HG03108 (cell line): ENCODE results near the gene MAD1L1.
A peak's percentile ranks its signal among the peaks of the same experiment; 100 is the strongest.

ENCODE experiments used
- ATAC-seq: cut with Tn5 transposase; IDR thresholded peaks from one replicate; pipeline ENCODE4 v1.9.1; 2021; ENCODE audit warnings: moderate library complexity; ENCODE audit not compliant: unreplicated experiment

MAD1L1 gene

GRCh38 chr7:2258661-2259365 lies 26.1 kb upstream of the MAD1L1 start:
- peak; percentile 68 for ATAC-seq

GRCh38 chr7:2257651-2258050 lies 24.9 kb upstream of the MAD1L1 start:
- ATAC-seq, result no peak

GRCh38 chr7:2257046-2257551 lies 24.4 kb upstream of the MAD1L1 start:
- no peak for ATAC-seq

DNA sequence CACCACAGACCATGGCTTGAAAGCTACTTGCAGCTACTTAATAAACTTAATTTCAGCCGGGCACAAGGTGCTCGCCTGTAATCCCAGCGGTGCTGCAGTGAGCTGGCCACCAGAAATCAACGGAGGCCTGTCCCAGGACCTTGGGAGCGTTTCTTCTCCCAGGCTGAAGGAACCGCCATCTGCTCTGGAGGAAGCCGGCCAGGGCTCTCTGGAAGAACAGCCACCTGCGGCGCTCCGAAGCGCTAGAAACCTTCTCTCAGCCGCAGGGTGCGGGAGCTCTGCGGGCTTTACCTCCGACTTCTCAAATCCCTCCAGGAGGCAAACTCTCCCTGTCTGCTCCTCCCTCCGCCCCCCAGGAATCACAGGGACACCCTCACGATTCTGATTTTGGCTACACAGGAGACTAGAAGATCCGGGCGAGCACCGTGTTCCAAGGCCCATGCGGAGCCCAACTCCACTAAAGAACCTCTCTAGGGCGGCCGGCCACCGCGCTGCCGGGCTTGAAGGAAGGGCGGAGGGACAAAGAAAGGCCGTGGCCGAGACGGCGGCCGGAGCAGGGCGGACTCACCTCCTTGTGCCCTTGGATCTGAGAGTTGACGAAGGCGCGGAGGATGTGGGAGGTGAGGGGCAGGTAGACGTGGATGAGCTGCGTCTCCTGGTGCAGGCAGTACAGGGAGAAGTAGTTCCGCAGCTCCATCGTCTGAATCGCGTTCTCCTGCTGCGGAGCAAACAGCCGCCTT lies 23.7 kb upstream of the MAD1L1 start:
- no peak for ATAC-seq

DNA sequence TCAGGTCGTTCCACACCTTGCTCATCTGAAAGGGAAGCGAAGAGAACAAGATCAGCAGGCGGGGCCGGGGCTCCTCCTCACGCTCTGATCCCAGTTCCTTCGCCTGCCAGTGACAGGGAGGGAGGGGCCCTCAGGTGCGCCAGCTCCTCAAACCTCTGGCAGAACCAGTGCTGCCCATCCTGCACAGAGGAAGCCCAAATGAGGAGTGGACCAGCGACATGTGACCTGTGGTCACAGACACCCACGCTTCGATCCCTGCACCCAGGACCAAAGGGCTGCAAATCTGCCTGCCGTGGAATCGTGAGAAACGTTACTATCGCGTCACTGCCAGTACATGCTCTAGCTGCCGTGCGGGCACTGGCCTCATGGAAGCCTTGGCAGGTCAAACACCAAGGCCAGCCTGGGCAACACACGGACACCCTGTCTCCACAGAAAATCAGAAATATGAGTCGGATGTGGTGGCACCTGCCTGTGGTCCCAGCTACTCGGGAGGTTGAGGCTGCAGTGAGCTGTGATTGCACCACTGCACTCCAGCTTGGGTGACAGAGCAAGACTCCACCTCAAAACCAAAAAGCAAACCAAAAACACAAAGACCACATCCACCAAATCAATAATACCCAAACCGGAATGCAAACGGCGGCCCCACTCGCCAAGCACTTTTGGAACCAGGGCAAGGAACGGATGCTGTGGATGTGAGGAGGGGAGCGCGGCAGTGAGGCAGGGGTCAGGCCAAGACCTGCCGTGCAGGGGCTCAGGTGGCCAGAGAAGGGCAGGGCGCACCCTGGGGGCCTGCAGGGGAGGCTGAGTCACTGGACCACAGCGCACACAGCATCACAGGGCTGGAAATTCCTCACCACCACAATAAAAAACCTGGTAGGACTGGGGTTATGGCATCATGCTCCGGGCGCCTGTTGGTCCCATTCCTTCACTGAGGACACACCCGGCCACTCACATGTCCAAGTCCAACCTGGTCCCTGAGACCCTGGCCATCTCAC lies 22.7 kb upstream of the MAD1L1 start:
- no peak for ATAC-seq

DNA sequence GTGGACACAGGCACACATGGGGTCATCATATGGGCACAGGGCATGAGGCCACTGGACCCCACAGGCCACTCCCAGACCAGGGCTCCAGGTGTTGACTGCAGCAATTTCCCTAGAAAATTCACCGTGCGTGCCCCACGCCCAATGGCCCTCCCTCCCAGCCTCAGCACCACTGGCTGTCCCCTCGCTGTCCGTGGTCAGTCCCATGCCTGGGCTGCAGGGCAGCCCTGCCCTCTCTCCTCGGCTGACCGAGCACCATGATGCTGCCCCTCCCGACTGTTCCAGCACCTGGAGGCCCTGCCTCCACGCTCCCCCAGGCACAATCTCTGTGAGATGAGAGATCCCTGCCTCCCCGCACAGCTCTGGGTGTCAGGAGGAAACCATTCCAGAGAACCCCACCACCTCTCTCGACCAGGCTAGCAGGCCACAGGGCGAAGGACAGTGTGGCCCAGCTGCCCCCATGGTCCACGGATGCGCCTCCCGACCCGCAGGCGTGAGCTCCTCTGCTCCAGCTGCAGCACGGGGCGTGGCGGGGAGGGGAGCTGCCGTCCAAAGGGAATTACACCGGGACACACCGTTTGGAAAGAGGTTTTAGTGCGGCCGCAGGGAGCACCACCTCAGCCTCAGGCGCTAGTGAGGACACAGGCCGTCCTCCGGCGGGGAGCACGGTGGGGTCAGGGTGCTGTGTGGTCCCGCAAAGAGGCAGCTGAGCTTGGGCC lies 21.8 kb upstream of the MAD1L1 start:
- ATAC-seq, result no peak

DNA sequence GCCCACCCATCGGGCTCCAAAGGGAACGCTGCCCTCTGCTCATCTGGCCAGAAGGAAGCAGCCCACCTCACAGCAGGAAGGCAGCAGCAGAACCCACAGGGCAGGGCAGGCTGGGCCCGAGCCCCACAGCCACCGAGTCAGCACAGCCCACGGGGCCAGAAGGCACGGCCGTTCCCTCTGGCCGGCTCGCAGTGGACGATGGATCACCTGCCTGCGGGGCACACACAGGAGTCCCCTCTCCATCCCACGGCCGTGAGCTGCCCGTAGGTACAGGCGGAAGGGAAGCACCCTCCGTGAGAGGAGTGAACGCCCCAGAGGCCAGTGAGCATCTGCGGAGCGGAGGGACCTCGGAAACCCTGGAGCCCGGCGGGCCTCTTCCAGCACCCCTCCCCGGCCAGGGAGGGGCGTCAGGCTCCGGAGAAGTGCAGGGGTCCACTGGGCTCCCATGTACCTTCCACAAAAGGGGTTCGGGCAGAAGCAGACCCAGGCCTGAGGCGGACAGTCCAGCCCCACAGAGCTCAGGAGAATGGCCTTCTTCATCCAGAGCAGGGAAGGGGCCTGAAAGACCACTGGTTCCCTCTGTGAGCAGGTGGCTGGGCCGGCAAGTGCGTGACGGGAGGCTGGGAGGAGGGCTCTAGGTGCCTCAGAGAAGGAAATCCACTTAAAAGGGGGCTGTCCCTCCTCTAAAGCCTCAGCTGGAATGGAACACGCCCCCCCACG lies 20.9 kb upstream of the MAD1L1 start:
- no peak for ATAC-seq

GRCh38 chr7:2253021-2253420 lies 20.3 kb upstream of the MAD1L1 start:
- ATAC-seq, result no peak

- ATAC-seq, result no peak
These were observed 19.4 kb upstream of the MAD1L1 start for GRCh38 chr7:2251841-2252771.

DNA sequence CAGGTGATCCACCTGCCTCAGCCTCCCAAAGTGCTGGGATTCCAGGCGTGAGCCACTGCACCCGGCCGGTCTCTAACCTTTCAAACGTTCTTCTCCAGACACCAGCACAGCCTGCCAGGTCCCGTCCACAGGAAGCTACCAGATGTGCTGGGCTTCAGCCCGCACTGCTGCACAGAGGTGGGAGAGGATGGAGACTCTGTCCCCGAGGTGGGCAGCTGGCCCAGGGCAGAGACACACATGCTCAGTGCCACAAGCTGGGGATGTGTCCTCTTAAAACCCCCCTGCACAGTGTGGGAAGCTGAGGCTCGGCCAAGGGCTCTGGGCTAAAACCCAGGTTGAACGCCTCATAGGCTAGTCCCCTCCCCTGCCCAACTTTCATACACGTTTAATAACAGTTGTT lies 18.6 kb upstream of the MAD1L1 start:
- no peak for ATAC-seq

GRCh38 chr7:2249744-2250323 lies 17.1 kb upstream of the MAD1L1 start:
- ATAC-seq, result no peak

DNA sequence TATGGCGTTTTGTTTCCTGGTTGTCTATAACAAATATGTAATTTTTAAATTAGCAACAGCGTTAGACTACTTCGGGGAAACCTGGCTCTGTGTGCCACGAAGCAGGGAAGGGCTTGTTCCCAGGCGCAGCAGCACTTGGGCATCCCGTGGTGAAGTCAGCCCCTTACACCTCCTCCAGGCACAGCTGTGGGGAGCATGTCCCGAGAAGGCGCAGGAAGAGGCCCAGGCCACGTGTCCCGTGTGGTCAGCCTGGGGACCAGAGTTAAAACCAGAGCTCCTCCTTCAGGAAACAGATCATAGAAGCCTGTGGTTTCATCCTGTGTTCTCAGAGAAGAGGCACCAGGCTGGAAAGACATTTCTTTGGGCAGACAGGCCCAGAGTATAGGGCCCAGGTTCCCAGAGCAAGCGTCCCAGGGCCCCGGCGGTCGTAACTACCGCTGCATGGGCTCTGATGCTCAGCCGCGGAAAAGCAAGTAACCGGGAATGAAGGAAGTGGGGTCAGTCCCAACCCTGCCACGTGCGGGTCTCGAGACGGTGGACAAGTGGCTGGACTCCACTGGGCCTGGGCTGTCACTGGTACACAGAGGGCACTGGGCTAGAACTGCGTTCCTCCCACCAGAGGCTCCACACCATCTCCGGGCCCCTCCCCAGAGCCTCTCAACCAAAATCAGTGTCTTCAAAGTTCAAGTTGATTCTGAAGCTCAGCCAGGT lies 16.4 kb upstream of the MAD1L1 start:
- ATAC-seq, result peak; percentile 70

DNA sequence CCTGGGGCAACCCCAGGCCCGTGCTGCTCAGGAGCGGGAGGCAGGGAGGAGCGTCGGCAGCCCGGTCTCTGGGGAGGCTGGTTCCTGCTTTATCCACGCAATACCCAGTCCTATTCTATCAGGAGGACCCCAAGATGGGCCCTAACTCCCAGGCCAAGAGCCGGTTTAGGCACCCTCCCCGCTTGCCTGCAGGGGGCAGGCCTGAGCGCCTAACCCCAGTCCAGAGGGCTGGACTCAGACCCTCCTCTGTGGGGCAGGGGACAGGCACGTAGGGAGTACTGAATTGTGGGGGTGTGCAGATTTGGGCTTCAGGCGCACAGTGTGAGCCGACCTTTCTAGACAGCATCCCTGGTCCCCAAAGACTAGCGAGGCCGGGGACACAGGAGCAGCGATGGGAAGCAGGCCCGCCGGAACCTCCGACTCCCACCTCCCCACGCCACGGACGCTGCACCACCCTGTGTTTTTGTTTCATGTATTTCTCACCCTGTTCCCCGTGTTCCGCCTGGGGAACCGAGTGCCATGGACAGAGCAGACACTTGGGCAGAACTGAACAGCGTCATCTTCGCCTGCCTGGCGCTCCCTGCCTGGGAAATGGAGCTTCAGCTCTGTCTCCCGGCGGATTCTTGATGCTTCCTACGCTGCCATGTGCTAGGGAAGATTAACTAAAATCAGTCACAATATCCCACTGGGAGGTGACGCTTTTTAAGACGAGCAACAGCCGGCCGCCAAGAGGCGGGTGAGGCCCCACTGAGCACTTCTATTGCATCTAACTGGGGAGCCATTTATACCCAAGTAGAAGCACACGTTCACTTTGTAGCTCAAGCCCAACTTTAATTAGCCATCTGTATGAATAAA lies 14.6 kb upstream of the MAD1L1 start:
- ATAC-seq, result no peak

- ATAC-seq, result no peak
These were observed 13.3 kb upstream of the MAD1L1 start for GRCh38 chr7:2245883-2246675.

DNA sequence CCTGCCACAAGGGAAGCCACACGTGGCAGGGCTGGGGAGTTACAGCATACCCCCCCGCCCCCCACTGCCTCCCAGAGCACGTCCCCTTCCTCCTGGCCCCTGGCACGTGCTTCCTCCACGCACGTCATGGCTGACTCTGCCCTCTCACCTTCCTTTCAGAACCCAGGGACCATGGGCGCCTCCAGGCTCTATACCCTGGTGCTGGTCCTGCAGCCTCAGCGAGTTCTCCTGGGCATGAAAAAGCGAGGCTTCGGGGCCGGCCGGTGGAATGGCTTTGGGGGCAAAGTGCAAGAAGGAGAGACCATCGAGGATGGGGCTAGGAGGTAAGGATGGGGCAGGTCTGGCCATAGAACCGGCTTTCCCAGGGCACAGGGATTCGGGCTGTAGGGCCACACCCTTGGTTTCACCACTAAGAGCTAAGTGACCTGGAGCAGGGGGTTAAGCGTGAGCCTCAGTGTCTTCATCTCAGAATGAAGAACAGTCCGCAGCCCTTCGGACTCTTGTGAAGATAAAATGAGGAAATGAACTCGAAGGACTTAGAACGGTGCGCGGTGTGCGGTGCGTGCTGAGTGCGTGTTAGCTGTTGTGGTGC lies 11.8 kb upstream of the MAD1L1 start:
- no peak for ATAC-seq

- ATAC-seq, result no peak
These were observed 10.7 kb upstream of the MAD1L1 start for GRCh38 chr7:2243458-2243857.
